PC-9 (cell line): Measurements from ENCODE around the gene AOC3. TPM values are rescaled to one million over a fixed set of nuclear protein-coding genes. Genes with fewer than 3 reads are reported as not detected.
"Not testable (repeated sequence)": the region's sequence is repeated elsewhere in the genome, so short reads cannot be mapped to it uniquely, and the experiment has no call there.

Experiments used
- BruUV-seq: library from RNA; stranded (reverse); fragments of 400-500 nt; replicated peaks from 2 replicates; lab custom pipeline; 2021; lab: Mats Ljungman, UMichigan
- CTCF ChIA-PET: fragments of 300-600 bp; sonication (Branson Sonifier 250); formaldehyde crosslinking; loops from one replicate; lab custom pipeline; 2022; ENCODE audit warnings: antibody characterized with exemption; lab: Charles Lee
- POLR2A ChIA-PET: fragments of 300-600 bp; sonication (Branson Sonifier 250); formaldehyde crosslinking; loops from one replicate; lab custom pipeline; 2022; ENCODE audit warnings: antibody characterized with exemption; ENCODE audit not compliant: unreplicated experiment; lab: Charles Lee
- DNase-seq, 2 experiments: peaks; one replicate each; pipeline versions ENCODE4 v3.0.0 to v3.0.0-alpha.2; 2015 to 2022; ENCODE audit warnings: mixed read lengths in 1 of 2
- H2AFZ ChIP-seq: fragments of 200-600 bp; sonication (generic); 2 replicates; pipeline ENCODE4 v1.8.1; 2017; ENCODE audit warnings: antibody characterized with exemption
- H3F3A ChIP-seq: fragments of 200-600 bp; sonication (generic); 2 replicates; pipeline ENCODE4 v1.8.1; 2017; ENCODE audit warnings: antibody characterized with exemption, mild to moderate bottlenecking, low read depth; ENCODE audit not compliant: insufficient read depth
- H3K27ac ChIP-seq: fragments of 200-600 bp; sonication (generic); 2 replicates; pipeline ENCODE4 v1.6.1; 2016; ENCODE audit warnings: mixed run types
- H3K27me3 ChIP-seq: fragments of 200-600 bp; sonication (generic); 2 replicates; pipeline ENCODE4 v1.6.1; 2016; ENCODE audit warnings: low read depth, mixed run types; ENCODE audit not compliant: insufficient read depth
- H3K36me3 ChIP-seq: fragments of 200-600 bp; sonication (generic); 2 replicates; pipeline ENCODE4 v1.6.1; 2016; ENCODE audit warnings: low read depth, mixed run types
- H3K4me1 ChIP-seq: fragments of 200-600 bp; sonication (generic); replicated peaks from 2 replicates; pipeline ENCODE4 v1.6.1; 2016; ENCODE audit warnings: mixed run types; ENCODE audit not compliant: insufficient read depth
- H3K4me2 ChIP-seq: fragments of 200-600 bp; sonication (generic); 2 replicates; pipeline ENCODE4 v1.6.1; 2017; ENCODE audit warnings: mixed run types
- H3K4me3 ChIP-seq: fragments of 200-600 bp; sonication (generic); 2 replicates; pipeline ENCODE4 v1.6.1; 2016; ENCODE audit warnings: mixed run types
- H3K79me2 ChIP-seq: fragments of 200-600 bp; sonication (generic); 2 replicates; pipeline ENCODE4 v1.6.1; 2017; ENCODE audit warnings: low read depth, mixed run types
- H3K9me2 ChIP-seq: fragments of 200-600 bp; sonication (generic); 2 replicates; pipeline ENCODE4 v1.8.1; 2017; ENCODE audit warnings: mild to moderate bottlenecking; ENCODE audit not compliant: insufficient read depth
- H3K9me3 ChIP-seq: fragments of 200-600 bp; sonication (generic); 2 replicates; pipeline ENCODE4 v1.8.1; 2016; ENCODE audit warnings: low read depth; ENCODE audit not compliant: insufficient read depth
- H4K20me1 ChIP-seq: fragments of 200-600 bp; sonication (generic); 2 replicates; pipeline ENCODE4 v1.8.1; 2017; ENCODE audit not compliant: insufficient read depth
- CTCF ChIP-seq: fragments of 200-600 bp; sonication (generic); conservative IDR thresholded peaks from 2 replicates; pipeline ENCODE4 v1.6.1; 2017; ENCODE audit warnings: mixed run types, antibody characterized with exemption, mild to moderate bottlenecking, moderate library complexity
- EZH2 ChIP-seq: fragments of 200-600 bp; sonication (generic); IDR thresholded peaks from 2 replicates; pipeline ENCODE4 v1.8.0; 2017; ENCODE audit warnings: antibody characterized with exemption, low read depth
- intact Hi-C: fragments of 100-400 bp; cut with micrococcal nuclease; formaldehyde crosslinking; loops from one replicate; pipeline ENCODE4 v1.10.0; 2022; ENCODE audit not compliant: unreplicated experiment
- total RNA-seq: library from RNA; stranded (reverse); gene quantifications from 2 replicates; pipeline ENCODE4 v1.2.3, GENCODE V29; 2021

The AOC3 gene
- total RNA-seq, 1 experiment from 2014 or later, result 0.98 TPM

- H3K27ac ChIP-seq, result no peak overlapping the region
- H2AFZ ChIP-seq, result no peak overlapping the region
- ChIA-PET POLR2A (no interaction called here), CTCF (no interaction called here)
- TF ChIP-seq CTCF (no peak), EZH2 (no peak)
- no peaks in the 10 kb centered on the region for H3K27me3 ChIP-seq
- H3F3A ChIP-seq, result no peaks in the 10 kb centered on the region
- no peaks in the 10 kb centered on the region for H3K79me2 ChIP-seq
- no TSS peak for BruUV-seq
- no peak overlapping the region for H3K4me2 ChIP-seq
- H3K4me1 ChIP-seq, result no peaks in the 10 kb centered on the region
- H4K20me1 ChIP-seq, result no peaks in the 10 kb centered on the region
- no peaks in the 10 kb centered on the region for H3K9me3 ChIP-seq
- DNase-seq, result no peak
- intact Hi-C loops, result no loop called here
- no peaks in the 10 kb centered on the region for H3K36me3 ChIP-seq
- H3K4me3 ChIP-seq, result no peak overlapping the region
- no peaks in the 10 kb centered on the region for H3K9me2 ChIP-seq
Observed at GRCh38 chr17:42853968-42854790, 3.2 kb downstream of the AOC3 start.

- TF ChIP-seq CTCF (no peak), EZH2 (no peak)
- no peaks in the 10 kb centered on the region for H4K20me1 ChIP-seq
- no peak for DNase-seq
- no peaks in the 10 kb centered on the region for H3K79me2 ChIP-seq
- CTCF ChIA-PET, result no interaction called here
- H3K36me3 ChIP-seq, result no peaks in the 10 kb centered on the region
- BruUV-seq, result no TSS peak
- POLR2A ChIA-PET, result no interaction called here
- intact Hi-C loops, result no loop called here
- no peak overlapping the region for H3K4me2 ChIP-seq
- H3K9me3 ChIP-seq, result no peaks in the 10 kb centered on the region
- no peak overlapping the region for H2AFZ ChIP-seq
- H3K27me3 ChIP-seq, result no peaks in the 10 kb centered on the region
- H3K9me2 ChIP-seq, result no peaks in the 10 kb centered on the region
- no peaks in the 10 kb centered on the region for H3K4me1 ChIP-seq
- no peak overlapping the region for H3K27ac ChIP-seq
- H3K4me3 ChIP-seq, result no peak overlapping the region
- H3F3A ChIP-seq, result no peaks in the 10 kb centered on the region
Observed at GRCh38 chr17:42855048-42855596, 4.1 kb downstream of the AOC3 start.

- DNase-seq, H3K36me3 ChIP-seq, CTCF ChIA-PET, intact Hi-C loops, H3K27me3 ChIP-seq, BruUV-seq, H3F3A ChIP-seq, H3K9me3 ChIP-seq, H3K79me2 ChIP-seq, POLR2A ChIA-PET, H3K4me1 ChIP-seq, H3K4me2 ChIP-seq, H2AFZ ChIP-seq, H3K27ac ChIP-seq, H4K20me1 ChIP-seq, H3K9me2 ChIP-seq, H3K4me3 ChIP-seq: not testable (repeated sequence)
Observed at GRCh38 chr17:42856093-42856492, 5.1 kb downstream of the AOC3 start.

GRCh38 chr17:42856516-42856915 lies 5.5 kb downstream of the AOC3 start:
- H4K20me1 ChIP-seq, H3F3A ChIP-seq, DNase-seq, H3K4me3 ChIP-seq, H3K27ac ChIP-seq, intact Hi-C loops, POLR2A ChIA-PET, BruUV-seq, CTCF ChIA-PET, H2AFZ ChIP-seq, H3K79me2 ChIP-seq, H3K9me3 ChIP-seq, H3K36me3 ChIP-seq, H3K9me2 ChIP-seq, H3K4me1 ChIP-seq, H3K27me3 ChIP-seq, H3K4me2 ChIP-seq: not testable (repeated sequence)
